ENCODE results near the gene STAC. TPM values are rescaled to one million over a fixed set of nuclear protein-coding genes. Genes with fewer than 3 reads are reported as not detected.

The STAC gene
- total RNA-seq, 1 experiment from 2014 or later: 2.0 TPM

DNA sequence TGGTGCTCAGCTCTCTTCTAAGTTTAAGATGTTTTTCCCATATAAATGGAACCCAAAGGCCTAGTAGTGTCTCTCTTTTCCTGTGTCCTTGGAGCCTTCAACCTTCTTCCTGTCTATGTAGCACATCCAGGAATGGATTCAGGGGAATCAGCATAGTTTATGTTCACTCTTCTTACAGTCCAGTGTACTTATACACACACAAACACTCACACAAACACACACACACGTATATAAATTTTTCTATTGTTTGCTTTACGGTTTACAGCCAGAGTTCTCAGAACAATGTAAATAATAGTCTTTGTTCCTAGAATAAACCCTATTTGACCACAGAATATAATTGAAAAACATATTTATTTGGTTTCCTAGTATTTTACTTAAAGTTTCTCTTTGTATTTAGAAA is 36.9 kb downstream of the STAC start:
- Histone ChIP-seq H3K27me3 (replicated peaks; ENCODE audit: insufficient read depth, low read depth, low read length, poor library complexity) (no peaks in the 10 kb centered on the region), H3K4me3 (ENCODE audit: low read depth, low read length, poor library complexity, severe bottlenecking) (no peak overlapping the region), H3K36me3 (ENCODE audit: insufficient read depth, low read length, poor library complexity, severe bottlenecking) (no peaks in the 10 kb centered on the region), H3K4me1 (ENCODE audit: insufficient read depth, low read length, poor library complexity, severe bottlenecking) (no peaks in the 10 kb centered on the region), H3K9me3 (ENCODE audit: low read depth, low read length, poor library complexity, severe bottlenecking) (no peaks in the 10 kb centered on the region), H3K27ac (ENCODE audit: low read depth, low read length, poor library complexity, severe bottlenecking) (no peak overlapping the region)
- TF ChIP-seq, protein P1, sequence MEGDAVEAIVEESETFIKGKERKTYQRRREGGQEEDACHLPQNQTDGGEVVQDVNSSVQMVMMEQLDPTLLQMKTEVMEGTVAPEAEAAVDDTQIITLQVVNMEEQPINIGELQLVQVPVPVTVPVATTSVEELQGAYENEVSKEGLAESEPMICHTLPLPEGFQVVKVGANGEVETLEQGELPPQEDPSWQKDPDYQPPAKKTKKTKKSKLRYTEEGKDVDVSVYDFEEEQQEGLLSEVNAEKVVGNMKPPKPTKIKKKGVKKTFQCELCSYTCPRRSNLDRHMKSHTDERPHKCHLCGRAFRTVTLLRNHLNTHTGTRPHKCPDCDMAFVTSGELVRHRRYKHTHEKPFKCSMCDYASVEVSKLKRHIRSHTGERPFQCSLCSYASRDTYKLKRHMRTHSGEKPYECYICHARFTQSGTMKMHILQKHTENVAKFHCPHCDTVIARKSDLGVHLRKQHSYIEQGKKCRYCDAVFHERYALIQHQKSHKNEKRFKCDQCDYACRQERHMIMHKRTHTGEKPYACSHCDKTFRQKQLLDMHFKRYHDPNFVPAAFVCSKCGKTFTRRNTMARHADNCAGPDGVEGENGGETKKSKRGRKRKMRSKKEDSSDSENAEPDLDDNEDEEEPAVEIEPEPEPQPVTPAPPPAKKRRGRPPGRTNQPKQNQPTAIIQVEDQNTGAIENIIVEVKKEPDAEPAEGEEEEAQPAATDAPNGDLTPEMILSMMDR (conservative IDR thresholded peaks at IDR 0.05; ENCODE audit: low read depth, low read length): no peak
- TF ChIP-seq EZH2 (IDR thresholded peaks at IDR 0.05; ENCODE audit: borderline replicate concordance, low read depth, low read length, poor library complexity, severe bottlenecking): no peak
- intact Hi-C loops (cut with micrococcal nuclease; ENCODE audit: unreplicated experiment): no loop called here
- ChIA-PET CTCF (no interaction called here), POLR2A (ENCODE audit: low non-redundant PET) (interaction anchor here (0.7 kb wide), 1 partner anchor 19 kb away, joined by 3 read pairs; no protein-coding TSS in a partner anchor)
- BruUV-seq (replicated peaks): no TSS peak
- DNase-seq (ENCODE audit: low spot score): no peak

DNA sequence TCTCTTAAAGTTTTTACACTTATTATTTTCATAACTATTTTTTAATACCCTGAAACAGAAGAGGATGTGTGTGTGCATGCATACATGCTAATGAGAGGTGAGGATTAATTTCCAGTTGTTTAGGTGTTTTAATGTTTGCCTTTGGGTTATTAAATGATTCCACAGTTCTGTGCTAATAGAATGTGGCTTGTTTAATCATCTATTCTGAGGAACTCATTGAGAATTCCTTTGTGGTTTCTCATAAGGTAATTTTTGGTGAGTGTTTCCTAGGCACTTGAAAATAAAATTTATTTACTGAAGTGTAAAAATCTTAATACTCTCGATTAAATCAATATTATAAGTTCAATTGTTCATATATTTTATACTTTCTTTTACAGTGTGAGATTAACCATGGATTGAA is 38.0 kb downstream of the STAC start:
- Histone ChIP-seq H3K4me3 (ENCODE audit: low read depth, low read length, poor library complexity, severe bottlenecking) (no peak overlapping the region), H3K27me3 (replicated peaks; ENCODE audit: insufficient read depth, low read depth, low read length, poor library complexity) (no peaks in the 10 kb centered on the region), H3K9me3 (ENCODE audit: low read depth, low read length, poor library complexity, severe bottlenecking) (no peaks in the 10 kb centered on the region), H3K36me3 (ENCODE audit: insufficient read depth, low read length, poor library complexity, severe bottlenecking) (no peaks in the 10 kb centered on the region), H3K4me1 (ENCODE audit: insufficient read depth, low read length, poor library complexity, severe bottlenecking) (no peaks in the 10 kb centered on the region), H3K27ac (ENCODE audit: low read depth, low read length, poor library complexity, severe bottlenecking) (no peak overlapping the region)
- ChIA-PET CTCF (no interaction called here), POLR2A (ENCODE audit: low non-redundant PET) (no interaction called here)
- intact Hi-C loops (cut with micrococcal nuclease; ENCODE audit: unreplicated experiment): no loop called here
- DNase-seq (ENCODE audit: low spot score): no peak
- no TSS peak for BruUV-seq (replicated peaks)
- TF ChIP-seq, protein P1 (conservative IDR thresholded peaks at IDR 0.05; ENCODE audit: low read depth, low read length): no peak
- no peak for TF ChIP-seq EZH2 (IDR thresholded peaks at IDR 0.05; ENCODE audit: borderline replicate concordance, low read depth, low read length, poor library complexity, severe bottlenecking)

DNA sequence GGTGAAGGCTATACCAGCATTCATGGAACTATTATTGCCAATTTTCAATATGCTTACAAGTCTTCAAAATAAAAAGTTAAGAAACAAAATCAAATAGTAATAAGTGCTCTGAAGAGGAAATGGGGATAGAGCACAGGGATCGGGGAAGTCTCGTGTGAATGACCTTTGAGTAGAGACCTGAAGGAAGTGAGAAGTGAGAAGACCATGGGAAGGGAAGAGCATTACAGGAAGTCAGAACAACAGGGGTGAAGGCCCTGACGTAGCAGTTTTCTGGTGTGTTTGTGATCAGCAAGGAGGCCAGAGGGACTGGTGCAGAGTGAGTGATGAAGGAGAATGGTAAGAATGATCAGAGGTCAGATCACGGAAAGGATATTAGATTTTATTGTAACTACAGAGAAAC is 48.1 kb downstream of the STAC start:
- no TSS peak for BruUV-seq (replicated peaks)
- CTCF ChIA-PET: no interaction called here
- H3K27ac ChIP-seq (ENCODE audit: low read depth, low read length, poor library complexity, severe bottlenecking): no peak overlapping the region
- POLR2A ChIA-PET (ENCODE audit: low non-redundant PET): no interaction called here
- H3K36me3 ChIP-seq (ENCODE audit: insufficient read depth, low read length, poor library complexity, severe bottlenecking): no peaks in the 10 kb centered on the region
- H3K4me3 ChIP-seq (ENCODE audit: low read depth, low read length, poor library complexity, severe bottlenecking): no peak overlapping the region
- intact Hi-C loops (cut with micrococcal nuclease; ENCODE audit: unreplicated experiment): no loop called here
- no peaks in the 10 kb centered on the region for H3K27me3 ChIP-seq (replicated peaks; ENCODE audit: insufficient read depth, low read depth, low read length, poor library complexity)
- H3K9me3 ChIP-seq (ENCODE audit: low read depth, low read length, poor library complexity, severe bottlenecking): no peaks in the 10 kb centered on the region
- H3K4me1 ChIP-seq (ENCODE audit: insufficient read depth, low read length, poor library complexity, severe bottlenecking): no peaks in the 10 kb centered on the region
- TF ChIP-seq, protein P1 (conservative IDR thresholded peaks at IDR 0.05; ENCODE audit: low read depth, low read length): no peak
- no peak for TF ChIP-seq EZH2 (IDR thresholded peaks at IDR 0.05; ENCODE audit: borderline replicate concordance, low read depth, low read length, poor library complexity, severe bottlenecking)
- no peak for DNase-seq (ENCODE audit: low spot score)

All from A673 (cell line).